HG03432 (cell line): Measurements from ENCODE around the gene SPATA16.

ENCODE experiments used
- ATAC-seq: cut with Tn5 transposase; IDR thresholded peaks from one replicate; pipeline ENCODE4 v1.9.1; 2021; ENCODE audit warnings: mild to moderate bottlenecking, moderate library complexity; ENCODE audit not compliant: unreplicated experiment

SPATA16 gene

DNA sequence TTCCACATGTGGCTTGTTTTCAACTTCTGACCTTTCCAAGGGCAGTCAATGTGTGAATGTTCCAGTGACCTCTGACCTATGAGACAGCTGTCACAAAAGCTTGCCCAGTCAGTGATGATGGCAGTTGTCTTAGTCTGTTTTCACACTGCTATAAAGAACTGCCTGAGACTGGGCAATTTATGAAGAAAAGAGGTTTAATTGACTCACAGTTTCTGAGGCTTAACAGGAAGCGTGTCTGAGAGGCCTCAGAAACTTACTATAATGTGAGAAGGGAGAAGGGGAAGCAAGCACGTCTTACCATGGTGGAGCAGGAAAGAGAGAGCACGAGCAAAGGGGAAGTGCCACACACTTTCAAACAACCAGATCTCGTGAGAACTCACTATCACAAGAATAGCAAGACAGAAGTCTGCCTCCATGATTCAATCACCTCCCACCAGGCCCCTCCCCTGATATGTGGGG is 294.9 kb downstream of the SPATA16 start:
- peak; percentile 79 for ATAC-seq

DNA sequence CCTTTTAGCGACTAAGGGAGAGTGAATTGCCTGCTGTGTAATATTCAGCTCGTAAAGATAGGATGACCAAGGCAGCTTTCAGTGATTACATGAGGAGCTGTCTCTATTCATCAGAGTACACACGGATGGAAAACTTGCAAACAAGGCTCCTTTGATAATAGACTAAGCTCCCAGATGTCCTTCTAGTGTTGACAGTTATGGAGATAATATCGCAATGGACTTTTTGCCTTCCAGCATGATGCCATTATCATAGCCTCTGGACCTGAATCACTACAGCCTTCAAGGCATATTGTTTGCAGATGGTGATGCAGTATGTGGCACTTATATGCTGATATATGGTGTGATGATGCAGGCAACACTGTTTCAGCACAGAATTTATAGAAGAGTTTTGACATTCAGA is 296.6 kb downstream of the SPATA16 start:
- ATAC-seq, result no peak

DNA sequence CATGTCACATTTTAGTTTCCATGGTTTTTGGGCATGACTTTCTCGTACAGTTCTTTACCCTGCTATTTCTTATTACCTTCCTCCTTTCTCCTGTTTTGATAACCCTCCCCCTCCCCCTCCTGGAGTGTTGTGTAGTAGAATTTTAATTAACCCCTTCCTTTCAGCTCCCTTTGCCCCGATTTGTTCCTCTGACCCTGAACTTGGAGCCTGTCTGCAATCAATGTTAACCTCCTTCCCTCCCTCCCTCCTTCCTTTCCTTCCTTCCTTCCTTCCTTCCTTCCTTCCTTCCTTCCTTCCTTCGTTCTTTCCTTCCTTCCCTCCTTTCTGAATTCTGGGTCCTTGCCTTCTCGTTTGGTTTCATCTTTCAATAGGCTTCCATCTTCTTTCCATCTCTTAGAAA is 300.1 kb downstream of the SPATA16 start:
- ATAC-seq, result no peak

DNA sequence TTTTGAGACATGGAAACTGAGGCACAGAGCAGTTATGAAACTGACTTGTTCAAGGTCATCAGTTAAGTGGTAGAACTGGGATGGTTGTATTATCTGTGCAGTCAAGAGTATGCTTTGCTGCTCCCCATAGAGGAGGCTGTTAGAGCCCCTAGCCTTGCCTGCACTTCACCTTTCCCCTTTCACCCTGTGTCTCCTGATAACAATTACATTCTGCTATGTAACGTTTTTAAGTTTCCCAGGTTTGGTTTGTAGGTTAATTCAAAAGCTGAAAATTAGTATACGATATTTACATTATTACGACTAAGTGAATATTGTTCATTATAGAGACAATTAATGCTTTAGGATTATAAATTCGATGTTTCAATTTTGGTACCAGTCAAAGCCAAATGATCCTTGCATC is 300.6 kb downstream of the SPATA16 start:
- no peak for ATAC-seq

DNA sequence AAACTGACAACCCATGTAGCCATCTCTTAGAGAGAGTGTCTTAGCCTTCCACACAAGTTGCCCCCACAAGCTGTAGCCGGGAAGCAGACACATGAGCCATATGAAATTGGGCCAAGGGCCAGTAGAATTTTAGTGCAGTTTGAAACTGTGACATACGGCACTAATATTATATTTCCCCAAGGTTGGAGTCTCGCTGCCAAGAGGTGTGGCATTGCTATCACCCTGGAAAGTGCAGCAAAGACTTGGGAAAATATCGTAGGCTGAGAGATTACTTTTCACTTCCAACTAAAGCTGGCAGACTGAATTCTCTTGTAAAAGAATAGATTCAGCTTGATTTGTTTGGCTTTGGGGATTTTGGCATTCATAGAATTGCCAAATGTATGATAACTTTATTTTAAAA is 301.4 kb downstream of the SPATA16 start:
- no peak for ATAC-seq
